Gastrocnemius medialis (tissue), 4 donors: Measurements from ENCODE around the gene DAW1.
"Not testable (repeated sequence)": the region's sequence is repeated elsewhere in the genome, so short reads cannot be mapped to it uniquely, and the experiment has no call there.

Experiments
- CTCF ChIP-seq, 5 experiments: fragments of 450-650 bp in 3 of 5; fragments of 200-600 bp in 2 of 5; sonication (generic) in 2 of 5; IDR thresholded peaks in 4 of 5; conservative IDR thresholded peaks in 1 of 5; 1 replicate in 4 of 5; 2 replicates in 1 of 5; pipeline ENCODE4 v1.5.1; 2016 to 2019; ENCODE audit warnings: antibody characterized with exemption in 5 of 5, mild to moderate bottlenecking in 3 of 5, moderate library complexity in 3 of 5
- POLR2A ChIP-seq, 2 donors: fragments of 450-650 bp; IDR thresholded peaks; one replicate each; pipeline ENCODE4 v1.6.1; 2017; ENCODE audit warnings: antibody characterized with exemption in 2 of 2, mild to moderate bottlenecking in 2 of 2, moderate library complexity in 2 of 2

GRCh38 chr2:227839339-227840129 is 31.9 kb upstream of the DAW1 start:
- not testable (repeated sequence) for TF ChIP-seq CTCF (IDR thresholded peaks at IDR 0.05 in 4 of 5, conservative IDR thresholded peaks at IDR 0.05 in 1 of 5); POLR2A (IDR thresholded peaks at IDR 0.05)
